HCT116 (cell line): ENCODE data around the gene NPEPL1.

Experiments
- ATF3 ChIP-seq: IDR thresholded peaks from 2 replicates; pipeline ENCODE4 v1.6.1; 2012
- CTCF ChIP-seq, 3 experiments: fragments of 200-600 bp in 1 of 3; sonication (generic) in 1 of 3; IDR thresholded peaks in 2 of 3; conservative IDR thresholded peaks in 1 of 3; 2 replicates each; pipeline ENCODE4 v1.5.1; 2012 to 2017; ENCODE audit warnings: low read depth in 2 of 3, low read length in 2 of 3, antibody characterized with exemption in 1 of 3, borderline replicate concordance in 1 of 3, control low read depth in 1 of 3, mild to moderate bottlenecking in 1 of 3, mixed read lengths in 1 of 3, mixed run types in 1 of 3, moderate library complexity in 1 of 3; ENCODE audit not compliant: insufficient read depth in 1 of 3
- EGR1 ChIP-seq: IDR thresholded peaks from 2 replicates; pipeline ENCODE4 v1.6.1; 2012; ENCODE audit warnings: low read depth
- EZH2 ChIP-seq: fragments of 200-600 bp; sonication (generic); IDR thresholded peaks from 2 replicates; pipeline ENCODE4 v1.6.1; 2017; ENCODE audit warnings: antibody characterized with exemption, mixed run types
- EZH2phosphoT487 ChIP-seq: fragments of 200-600 bp; IDR thresholded peaks from 2 replicates; pipeline ENCODE4 v1.6.1; 2018; ENCODE audit warnings: antibody characterized with exemption, borderline replicate concordance
- POLR2A ChIP-seq: IDR thresholded peaks from 2 replicates; pipeline ENCODE4 v1.7.0; 2011; ENCODE audit warnings: borderline replicate concordance; ENCODE audit not compliant: insufficient read depth, insufficient read length; ENCODE audit errors: extremely low read depth
- POLR2AphosphoS5 ChIP-seq: IDR thresholded peaks from 2 replicates; pipeline ENCODE4 v1.6.1; 2011; ENCODE audit warnings: mild to moderate bottlenecking, low read depth, low read length, moderate library complexity
- RAD21 ChIP-seq: IDR thresholded peaks from 2 replicates; pipeline ENCODE4 v1.6.1; 2012; ENCODE audit warnings: low read depth, mild to moderate bottlenecking
- REST ChIP-seq: IDR thresholded peaks from 2 replicates; pipeline ENCODE4 v1.6.1; 2012; ENCODE audit warnings: low read depth
- SIN3A ChIP-seq: IDR thresholded peaks from 2 replicates; pipeline ENCODE4 v1.6.1; 2012; ENCODE audit warnings: low read depth
- YY1 ChIP-seq: IDR thresholded peaks from 2 replicates; pipeline ENCODE4 v1.6.1; 2011; ENCODE audit warnings: low read length, low read depth, moderate library complexity, mild to moderate bottlenecking; ENCODE audit not compliant: insufficient replicate concordance; ENCODE audit errors: extremely low read depth
- ZBTB33 ChIP-seq: IDR thresholded peaks from 2 replicates; pipeline ENCODE4 v1.6.1; 2011; ENCODE audit warnings: mild to moderate bottlenecking, low read length, moderate library complexity; ENCODE audit not compliant: insufficient replicate concordance; ENCODE audit errors: extremely low read depth

GRCh38 chr20:58755766-58756449, 63.3 kb downstream of the NPEPL1 start:
- TF ChIP-seq POLR2A (no peak), CTCF (IDR thresholded peaks at IDR 0.05 in 2 of 3, conservative IDR thresholded peaks at IDR 0.05 in 1 of 3; ENCODE audit: borderline replicate concordance in 1 of 3, insufficient read depth in 1 of 3, low read depth in 2 of 3, low read length in 2 of 3) (no peak), REST (no peak), ZBTB33 (no peak), EGR1 (no peak), ATF3 (no peak), POLR2AphosphoS5 (no peak), RAD21 (no peak), EZH2phosphoT487 (no peak), SIN3A (no peak), YY1 (no peak), EZH2 (no peak)
